ENCODE results near the gene LDAH.
"Not testable (repeated sequence)": the region's sequence is repeated elsewhere in the genome, so short reads cannot be mapped to it uniquely, and the experiment has no call there.

The LDAH gene

DNA sequence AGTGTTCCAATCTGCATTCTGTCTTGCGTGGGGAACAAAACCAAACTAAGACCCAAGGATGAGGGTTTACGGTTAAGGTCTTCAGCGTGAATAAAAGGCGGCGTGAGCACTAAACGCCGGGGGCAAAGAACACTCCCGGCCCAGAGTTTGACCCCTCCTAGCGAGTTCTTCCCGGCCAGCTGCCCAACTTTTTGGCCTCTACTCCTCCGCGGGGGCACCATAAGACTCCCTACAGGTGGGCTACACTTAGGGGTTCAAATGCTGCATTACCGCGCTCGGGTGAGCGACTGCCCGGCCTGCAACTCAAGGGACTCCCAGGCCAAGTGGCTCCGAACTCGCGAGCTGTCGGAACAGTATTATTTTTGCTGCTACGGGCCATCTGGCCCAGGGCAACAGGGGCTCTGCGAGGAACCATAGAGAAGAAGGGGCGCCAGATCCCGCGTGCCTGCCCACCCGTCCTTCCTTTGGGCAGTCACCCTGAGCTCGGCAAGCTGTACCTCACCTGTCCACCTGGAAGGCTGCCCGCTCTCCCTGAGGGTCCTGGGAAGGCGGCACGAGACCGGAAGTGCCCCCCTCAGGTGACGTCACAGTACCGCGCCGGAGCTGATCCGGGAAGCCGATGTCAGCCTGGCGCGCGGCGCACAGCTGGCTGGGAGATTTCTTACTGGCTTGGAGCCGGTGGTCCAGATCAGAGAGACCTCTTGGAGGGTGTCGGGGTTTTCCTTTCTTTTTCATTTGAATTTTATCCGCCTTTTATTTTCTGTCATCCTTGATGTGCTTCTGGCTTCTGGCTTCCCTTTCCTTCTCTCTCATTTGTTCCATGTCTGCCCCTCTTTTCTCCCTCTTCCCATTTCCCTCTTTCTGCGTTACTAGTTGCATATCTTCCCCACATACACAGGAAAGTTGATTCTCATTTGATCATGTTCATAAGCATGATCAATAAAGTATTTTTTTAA lies at the start of gene LDAH:
LDAH (minus strand) TSS at position 567 of the 956 bp plus-strand sequence. CDS start 21,638 bp downstream, outside the sequence.
- peak; percentile 76 to 77 for DNase-seq (ENCODE audit: low read depth in 2 of 2)

GRCh38 chr2:20868377-20868776 lies 45.5 kb upstream of the LDAH start:
- DNase-seq (ENCODE audit: low read depth in 2 of 2): peak; percentile 25 to 34

GRCh38 chr2:20862850-20863249 lies 39.9 kb upstream of the LDAH start:
- DNase-seq (ENCODE audit: low read depth in 2 of 2): no peak

DNA sequence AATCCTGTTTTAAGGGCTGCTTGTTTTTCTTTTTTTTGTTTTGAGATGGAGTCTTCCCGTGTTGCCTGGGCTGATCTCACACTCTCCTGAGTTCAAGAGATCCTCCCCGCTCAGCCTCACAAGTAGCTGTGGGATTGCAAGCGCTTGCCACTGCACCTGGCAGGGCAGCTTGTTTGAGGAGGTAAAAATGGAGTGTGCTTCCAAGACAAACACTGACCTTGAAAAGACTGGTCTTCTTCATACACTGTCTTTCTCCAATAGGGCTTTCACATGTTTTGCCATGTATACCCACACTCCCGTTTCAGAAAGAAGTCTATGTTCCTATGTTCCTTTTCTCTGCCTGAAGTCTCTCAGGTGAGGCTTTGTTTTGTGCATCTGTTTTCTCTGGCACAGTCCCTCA lies 32.6 kb upstream of the LDAH start:
- no peak for DNase-seq (ENCODE audit: low read depth in 2 of 2)

DNA sequence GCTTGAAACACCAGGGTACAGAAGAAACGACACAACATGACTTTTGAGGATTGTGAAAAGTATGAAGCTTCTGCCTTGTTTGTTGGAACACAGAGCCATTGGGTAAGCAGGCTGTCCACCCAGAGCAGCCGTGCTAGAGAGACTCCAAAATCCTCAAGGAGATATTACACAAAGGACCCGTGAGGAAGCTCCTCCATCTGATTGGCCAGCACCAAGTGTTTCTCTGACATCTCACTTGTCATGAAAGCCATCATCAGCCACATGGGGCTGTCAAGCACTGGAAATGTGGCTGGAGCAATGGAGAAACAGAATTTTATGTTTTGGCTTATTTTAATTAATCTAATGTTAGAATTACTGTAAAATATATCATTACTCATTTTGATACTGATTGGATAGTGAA lies 29.8 kb upstream of the LDAH start:
- no peak for DNase-seq (ENCODE audit: low read depth in 2 of 2)

GRCh38 chr2:20852139-20852538 lies 29.2 kb upstream of the LDAH start:
- no peak for DNase-seq (ENCODE audit: low read depth in 2 of 2)

- no peak for DNase-seq (ENCODE audit: low read depth in 2 of 2)
Observed at GRCh38 chr2:20844246-20844645, 21.3 kb upstream of the LDAH start.

DNA sequence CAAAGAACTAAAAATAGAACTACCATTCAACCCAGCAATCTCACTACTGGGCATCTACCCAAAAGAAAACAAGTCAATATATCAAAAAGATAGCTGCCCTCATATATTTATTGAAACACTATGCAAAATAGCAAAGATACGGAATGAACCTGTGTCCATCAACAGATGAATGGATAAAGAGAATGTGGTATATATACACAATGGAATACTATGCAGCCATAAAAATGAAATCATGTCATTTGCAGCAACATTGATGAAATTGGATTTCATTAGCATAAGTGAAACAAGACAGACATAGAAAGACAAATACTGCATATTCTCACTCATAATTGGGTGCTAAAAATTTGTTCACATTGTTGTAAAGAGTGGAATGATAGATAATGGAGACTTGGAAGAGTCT lies 16.2 kb upstream of the LDAH start:
- DNase-seq (ENCODE audit: low read depth in 2 of 2): no peak

DNA sequence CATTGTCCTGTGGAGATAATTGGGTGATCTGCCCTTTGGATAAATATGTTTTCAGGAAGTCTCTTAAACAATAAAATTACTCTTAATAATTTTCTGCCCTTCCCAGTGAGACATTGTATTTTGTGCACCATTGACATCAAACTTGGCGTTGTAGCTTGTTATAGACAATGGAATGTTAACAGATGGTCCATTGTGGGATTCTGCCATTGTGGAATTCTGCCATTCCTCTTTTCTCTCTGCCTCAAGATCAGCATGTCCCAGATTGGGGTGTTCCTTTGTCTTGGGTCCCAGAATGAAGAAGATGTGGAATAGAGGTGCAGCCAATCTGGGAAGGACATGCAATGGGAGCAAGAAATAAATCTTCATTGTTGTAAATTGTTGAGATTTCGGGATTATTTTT lies 15.1 kb upstream of the LDAH start:
- DNase-seq (ENCODE audit: low read depth in 2 of 2): no peak

GRCh38 chr2:20836521-20836920 lies 13.6 kb upstream of the LDAH start:
- DNase-seq (ENCODE audit: low read depth in 2 of 2): no peak

- no peak for DNase-seq (ENCODE audit: low read depth in 2 of 2)
Observed at GRCh38 chr2:20834331-20834730, 11.4 kb upstream of the LDAH start.

DNA sequence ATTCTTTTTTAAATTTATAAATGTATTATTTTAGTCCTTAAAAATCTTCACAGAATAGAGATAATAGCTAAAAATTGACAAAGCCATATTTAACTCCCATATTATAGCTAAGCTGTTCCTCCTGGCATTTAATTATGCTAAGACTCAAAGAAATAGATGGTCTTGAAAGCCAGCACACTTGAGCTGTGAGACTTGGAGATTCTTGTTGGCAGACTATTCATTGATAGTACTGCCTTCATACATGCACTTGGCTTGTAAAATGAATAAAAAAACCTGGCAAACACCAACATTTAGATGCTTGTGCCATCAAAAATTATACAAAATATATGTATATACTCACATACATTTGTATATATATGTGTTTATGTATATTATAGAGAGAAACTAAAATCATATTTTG lies 9.7 kb upstream of the LDAH start:
- no peak for DNase-seq (ENCODE audit: low read depth in 2 of 2)

DNA sequence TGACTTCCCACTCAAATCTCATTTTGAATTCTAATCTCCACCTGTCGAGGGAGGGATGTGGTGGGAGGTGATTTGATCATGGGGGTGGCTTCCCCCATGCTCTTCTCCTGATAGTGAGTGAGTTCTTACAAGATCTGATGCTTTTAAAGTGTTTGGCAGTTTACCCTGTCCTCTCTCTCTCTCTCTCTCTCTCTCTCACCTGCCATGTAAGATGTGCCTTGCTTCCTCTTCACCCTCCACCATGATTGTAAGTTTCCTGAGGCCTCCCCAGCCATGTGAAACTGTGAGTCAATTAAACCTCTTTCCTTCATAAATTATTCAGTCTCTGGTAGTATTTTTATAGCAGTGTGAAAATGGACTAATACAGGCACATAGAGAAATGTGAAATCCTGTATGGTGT lies 7.0 kb upstream of the LDAH start:
- no peak for DNase-seq (ENCODE audit: low read depth in 2 of 2)

- DNase-seq (ENCODE audit: low read depth in 2 of 2): no peak
Observed at GRCh38 chr2:20823917-20824316, 1.0 kb upstream of the LDAH start.

DNA sequence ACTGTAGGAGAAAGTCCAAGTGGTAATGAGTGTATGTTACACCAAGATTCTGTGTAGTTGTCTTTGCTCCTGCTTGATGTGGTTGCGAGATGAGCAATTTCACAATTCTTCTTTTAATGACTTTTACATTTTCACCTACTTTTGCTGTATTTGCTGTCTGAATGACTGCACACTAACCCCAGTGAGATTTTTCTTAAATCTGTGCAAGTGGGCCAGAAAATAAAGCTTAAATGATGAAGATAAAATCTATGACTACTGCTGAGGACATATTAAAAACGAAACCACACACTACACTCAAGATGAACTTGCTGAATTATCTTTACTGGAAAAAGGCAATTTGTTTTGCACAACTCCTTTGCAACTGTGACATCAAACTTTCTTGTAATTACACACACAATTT lies 4.1 kb downstream of the LDAH start:
- no peak for DNase-seq (ENCODE audit: low read depth in 2 of 2)

- no peak for DNase-seq (ENCODE audit: low read depth in 2 of 2)
Observed at GRCh38 chr2:20815216-20815615, 7.7 kb downstream of the LDAH start.

DNA sequence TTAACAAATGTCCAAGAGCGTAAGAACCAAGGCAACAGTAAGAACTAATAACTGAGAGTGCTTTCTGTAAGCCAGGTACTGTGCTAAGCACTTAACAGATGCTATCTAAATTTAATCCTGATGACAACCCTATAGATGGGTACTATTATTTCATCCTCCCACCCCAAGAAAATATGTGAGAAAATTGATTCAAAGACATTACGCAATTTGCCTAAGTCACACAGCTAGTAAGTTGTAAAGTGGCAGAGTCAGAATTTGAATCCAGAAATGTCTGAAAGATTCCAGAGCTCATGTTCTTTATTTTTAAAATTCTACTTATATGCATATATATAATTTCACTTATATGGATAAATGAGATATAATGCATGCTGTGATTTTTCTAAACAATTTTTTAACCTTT lies 10.1 kb downstream of the LDAH start:
- DNase-seq (ENCODE audit: low read depth in 2 of 2): no peak

DNA sequence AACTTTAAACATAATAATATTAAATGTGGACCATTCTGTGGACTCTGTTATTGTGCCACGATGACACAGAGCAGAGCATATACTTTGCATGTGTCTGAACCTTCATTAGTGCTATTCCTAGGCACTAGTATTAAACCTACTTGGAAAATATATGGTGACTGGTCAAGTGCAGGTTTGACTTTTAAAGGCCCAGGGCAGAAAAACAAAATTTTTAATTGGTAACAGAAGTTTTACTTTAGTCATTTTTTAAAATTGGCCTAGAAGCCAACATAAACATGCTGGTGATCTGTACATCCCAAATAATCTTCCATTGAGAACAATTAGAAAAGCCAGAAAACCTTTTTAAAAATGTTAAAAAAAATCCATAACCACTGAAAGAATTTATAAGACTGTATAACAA lies 16.6 kb downstream of the LDAH start:
- no peak for DNase-seq (ENCODE audit: low read depth in 2 of 2)

GRCh38 chr2:20803974-20804373 lies 18.9 kb downstream of the LDAH start:
- DNase-seq (ENCODE audit: low read depth in 2 of 2): no peak

DNA sequence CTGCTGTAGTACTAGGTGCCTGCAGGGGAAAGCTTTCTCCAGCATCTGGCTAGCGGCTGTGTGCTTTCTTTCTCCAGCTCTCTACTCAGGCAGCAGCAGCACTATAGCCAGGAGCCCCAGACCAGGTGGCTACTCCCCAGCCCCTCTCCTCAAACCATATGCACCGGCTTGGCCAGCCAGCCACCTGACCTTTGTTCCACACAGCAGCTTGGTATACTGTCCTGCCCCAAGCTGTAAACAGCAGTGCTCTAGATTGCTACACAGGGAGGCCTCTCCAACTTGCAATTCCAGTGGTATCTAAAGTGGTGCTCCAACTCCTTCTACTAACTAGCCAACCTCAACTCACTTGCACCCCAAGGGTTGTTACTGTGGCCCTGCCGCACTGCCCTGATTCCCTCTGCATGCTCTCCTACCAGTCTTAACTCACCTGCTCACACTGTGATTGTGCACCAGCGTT lies 19.6 kb downstream of the LDAH start:
- no peak for DNase-seq (ENCODE audit: low read depth in 2 of 2)

DNA sequence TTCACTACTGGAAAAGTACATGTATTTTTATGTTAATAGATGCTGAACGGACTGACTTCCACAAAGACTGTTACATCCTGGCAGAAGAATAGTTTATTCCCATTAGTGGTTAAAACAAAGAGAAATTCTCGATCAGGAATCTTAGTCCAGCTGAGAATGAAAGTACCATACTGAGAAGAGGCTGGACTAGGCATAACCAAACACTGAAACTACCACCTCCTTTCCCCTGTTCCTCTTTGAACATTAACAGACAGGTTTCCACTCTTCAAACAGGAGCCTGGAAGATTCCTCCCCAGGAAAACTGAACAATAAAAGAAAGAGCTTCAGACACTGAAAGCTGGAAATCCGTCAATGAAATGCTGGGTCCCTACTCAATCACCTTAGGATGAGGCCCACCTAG lies 25.8 kb downstream of the LDAH start:
- no peak for DNase-seq (ENCODE audit: low read depth in 2 of 2)

DNA sequence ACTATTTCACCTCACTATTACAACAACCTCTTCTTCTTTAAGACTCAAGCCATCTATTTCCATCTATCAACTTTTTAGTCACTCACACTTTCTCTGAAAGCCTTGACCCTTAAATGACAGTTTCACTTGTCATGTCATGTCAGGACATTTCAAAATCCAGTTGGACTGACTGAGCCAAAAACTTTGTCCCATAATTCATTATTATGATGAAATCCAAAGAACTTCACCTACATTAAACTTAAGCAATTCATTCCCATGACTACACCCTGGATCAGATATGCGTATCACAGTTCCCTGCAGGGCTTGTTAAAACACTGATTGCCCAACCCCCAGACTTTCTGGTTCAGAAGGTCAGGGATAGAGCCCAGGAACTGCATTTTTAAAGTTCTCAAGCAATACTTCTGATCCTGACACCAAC lies 26.5 kb downstream of the LDAH start:
- no peak for DNase-seq (ENCODE audit: low read depth in 2 of 2)

GRCh38 chr2:20793944-20794343 lies 29.0 kb downstream of the LDAH start:
- DNase-seq (ENCODE audit: low read depth in 2 of 2): not testable (repeated sequence)

Data from stimulated activated CD8-positive, alpha-beta memory T cell treated with anti-CD3 and anti-CD28 coated beads, Interleukin-7, amount 100 ng/mL, for 4 hours (primary cell).